Ammon's horn (tissue), 1 donor: ENCODE measurements around the gene PLEKHJ1.
"Not testable (repeated sequence)": the region's sequence is repeated elsewhere in the genome, so short reads cannot be mapped to it uniquely, and the experiment has no call there.

Source experiments
- DNase-seq: peaks from one replicate; pipeline ENCODE4 v3.0.0-alpha.2; 2016; ENCODE audit warnings: low spot score

PLEKHJ1 gene

GRCh38 chr19:2236314-2237050, at the start of gene PLEKHJ1, which contains the start of gene SF3A2:
Gene PLEKHJ1 (minus strand): TSS chr19:2236329. CDS start chr19:2236248, 81 bp downstream.
Gene SF3A2 (plus strand): TSS chr19:2236824. CDS start chr19:2243419, 6,595 bp downstream.
- peak; percentile 97 for DNase-seq

- no peak for DNase-seq
Observed at GRCh38 chr19:2283835-2284507, 47.8 kb upstream of the PLEKHJ1 start.

GRCh38 chr19:2282862-2283237, 46.7 kb upstream of the PLEKHJ1 start:
- DNase-seq = no peak

- DNase-seq = peak; percentile 75
Observed at GRCh38 chr19:2282062-2282861, 46.1 kb upstream of the PLEKHJ1 start, which contains the start of gene PEAK3. Gene PEAK3 (minus strand): TSS chr19:2282175. CDS start chr19:2280931, 1,244 bp downstream.

- DNase-seq = not testable (repeated sequence)
Observed at GRCh38 chr19:2281265-2282061, 45.3 kb upstream of the PLEKHJ1 start.

GRCh38 chr19:2280633-2281264, 44.6 kb upstream of the PLEKHJ1 start:
- no peak for DNase-seq

GRCh38 chr19:2278459-2279158, 42.5 kb upstream of the PLEKHJ1 start:
- no peak for DNase-seq

- DNase-seq = no peak
Observed at GRCh38 chr19:2277138-2277537, 41.0 kb upstream of the PLEKHJ1 start.

- no peak for DNase-seq
Observed at GRCh38 chr19:2276429-2276986, 40.4 kb upstream of the PLEKHJ1 start.

GRCh38 chr19:2275588-2276428, 39.7 kb upstream of the PLEKHJ1 start:
- DNase-seq = no peak

GRCh38 chr19:2274931-2275535, 38.9 kb upstream of the PLEKHJ1 start:
- peak; percentile 83 for DNase-seq

- no peak for DNase-seq
Observed at GRCh38 chr19:2274185-2274711, 38.1 kb upstream of the PLEKHJ1 start.

- DNase-seq = no peak
Observed at GRCh38 chr19:2273356-2274184, 37.4 kb upstream of the PLEKHJ1 start.

- no peak for DNase-seq
Observed at GRCh38 chr19:2271234-2272103, 35.3 kb upstream of the PLEKHJ1 start.

GRCh38 chr19:2270423-2271233, 34.5 kb upstream of the PLEKHJ1 start:
- peak; percentile 76 for DNase-seq

- no peak for DNase-seq
Observed at GRCh38 chr19:2270157-2270422, 34.0 kb upstream of the PLEKHJ1 start.
